Transverse colon (tissue), 3 donors: ENCODE measurements around the gene PRSS1.

Experiments used
- CTCF ChIP-seq, 5 experiments: fragments of 200-600 bp in 3 of 5; fragments of 450-650 bp in 2 of 5; sonication (generic) in 3 of 5; IDR thresholded peaks; 1 replicate in 2 of 5; 2 replicates in 3 of 5; pipeline ENCODE4 v1.5.1; 2016 to 2017; ENCODE audit warnings: antibody characterized with exemption in 5 of 5, inconsistent platforms in 3 of 5, mild to moderate bottlenecking in 2 of 5, moderate library complexity in 1 of 5
- EP300 ChIP-seq: sonication (generic); formaldehyde crosslinking; IDR thresholded peaks from one replicate; pipeline ENCODE4 v1.6.1; 2017; ENCODE audit warnings: antibody characterized with exemption, low read depth
- POLR2A ChIP-seq: fragments of 450-650 bp; IDR thresholded peaks from one replicate; pipeline ENCODE4 v1.6.1; 2016; ENCODE audit warnings: antibody characterized with exemption, mild to moderate bottlenecking, moderate library complexity

DNA sequence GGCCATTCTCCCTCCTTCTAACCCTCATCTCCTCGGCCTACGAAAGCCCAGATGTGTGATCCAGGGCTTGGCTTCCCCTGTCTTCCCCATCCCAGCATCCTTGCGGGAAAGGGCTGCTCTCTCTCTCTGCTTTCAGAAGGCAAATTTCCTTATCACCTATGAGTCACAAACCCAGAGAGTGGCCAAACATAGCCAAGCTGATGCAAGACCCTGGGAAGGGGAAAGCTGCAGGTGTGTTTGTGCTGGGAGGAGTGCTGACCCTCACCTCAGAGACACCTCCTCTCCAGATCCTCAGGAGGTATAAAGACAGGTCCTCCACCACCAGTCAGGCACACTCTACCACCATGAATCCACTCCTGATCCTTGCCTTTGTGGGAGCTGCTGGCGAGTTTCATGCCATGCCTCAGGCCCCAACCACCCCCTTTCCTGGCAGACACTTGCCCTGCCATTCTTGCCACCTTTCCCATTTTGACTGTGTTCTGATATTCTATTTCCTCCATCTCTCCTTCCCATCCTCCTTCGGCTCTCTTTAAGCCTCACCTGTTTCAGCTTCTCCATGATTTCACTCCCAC, 10.9 kb downstream of the PRSS1 start:
- TF ChIP-seq EP300, result no peak
- TF ChIP-seq CTCF (IDR thresholded peaks at IDR 0.05), result no peak
- TF ChIP-seq POLR2A, result no peak
